Stimulated activated CD8-positive, alpha-beta memory T cell treated with anti-CD3 and anti-CD28 coated beads, Interleukin-15, amount 100 ng/mL, for 24 hours (primary cell): Measurements from ENCODE around the gene ETFB.

ENCODE experiments used
- DNase-seq: peaks from one replicate; pipeline ENCODE4 v3.0.0-alpha.2; 2020; ENCODE audit warnings: low read depth

ETFB gene

DNA sequence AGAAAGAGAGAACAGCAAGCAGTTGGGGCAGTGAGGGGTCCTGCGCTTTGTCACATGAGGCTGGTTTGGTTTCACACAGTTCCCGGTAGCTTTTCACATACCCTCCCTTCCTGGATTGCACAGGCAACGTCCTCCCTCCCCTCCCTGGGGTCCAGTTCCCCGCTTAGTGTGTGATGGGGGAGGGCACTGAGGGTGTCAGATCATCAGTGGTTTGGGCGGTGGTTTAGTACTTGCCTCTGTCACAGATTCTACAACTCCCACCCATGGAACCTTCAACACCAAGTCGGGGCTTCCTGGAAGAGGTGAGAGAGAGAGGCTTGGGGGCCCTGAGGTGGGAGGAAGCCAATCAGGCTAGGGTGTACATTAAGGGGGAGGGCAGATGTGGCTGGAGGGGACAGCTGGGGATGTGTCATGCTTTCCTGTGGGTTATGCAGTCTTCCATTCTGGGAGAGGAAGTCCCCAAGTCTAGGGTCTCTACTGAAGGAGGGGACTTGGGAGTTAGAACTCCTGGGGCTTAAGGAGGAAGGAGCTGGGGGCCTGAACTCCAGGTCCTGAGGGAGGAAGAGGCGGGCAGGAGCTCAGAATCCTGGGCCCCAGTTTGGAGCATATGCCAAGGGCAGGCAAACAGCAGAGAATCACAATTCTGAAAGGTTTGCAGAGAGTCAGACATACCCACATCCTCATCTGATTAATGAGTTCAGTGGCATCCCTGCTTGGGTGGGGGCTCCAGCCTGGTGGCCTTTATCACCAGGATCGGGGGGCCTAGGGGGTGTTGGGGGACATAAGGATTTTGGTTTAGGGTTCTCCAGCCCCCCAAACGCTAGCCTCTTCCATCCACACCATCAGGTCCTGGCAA, 6.7 kb upstream of the ETFB start, which contains the start of gene NKG7:
Gene NKG7, minus strand, starts transcription at position 6 of the 856 bp plus-strand sequence. CDS start 119 bp downstream, outside the sequence.
- DNase-seq: no peak

DNA sequence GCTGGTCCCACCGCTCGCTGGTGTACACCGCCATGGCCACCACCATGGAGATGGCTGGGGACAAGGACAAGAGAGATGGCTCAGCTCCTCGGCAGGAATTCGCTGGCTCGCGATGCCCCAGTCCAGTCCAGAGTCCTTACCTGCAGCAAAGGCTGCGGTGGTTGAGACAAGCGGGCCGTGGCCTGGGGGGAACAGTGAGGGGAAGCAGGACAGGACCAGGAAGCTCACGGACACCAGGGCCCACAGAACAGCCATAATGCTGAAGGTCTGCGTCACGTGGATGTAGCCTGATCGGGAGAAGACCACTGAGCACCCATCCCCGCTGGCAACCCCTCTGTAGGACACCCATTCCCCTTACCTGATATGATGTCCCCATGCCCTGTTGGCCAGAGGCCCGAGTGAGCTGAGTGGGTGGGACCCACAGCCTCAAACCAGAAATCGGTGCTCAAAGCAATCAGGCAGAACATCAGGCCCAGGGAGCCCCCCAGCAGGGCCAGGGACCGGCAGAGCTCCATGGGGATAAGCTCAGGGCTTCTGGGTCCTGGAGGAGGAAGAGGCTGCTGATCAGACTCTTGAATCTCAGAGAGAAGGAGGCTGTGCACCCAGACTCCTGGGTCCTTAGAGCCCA, 5.9 kb upstream of the ETFB start:
- no peak for DNase-seq

DNA sequence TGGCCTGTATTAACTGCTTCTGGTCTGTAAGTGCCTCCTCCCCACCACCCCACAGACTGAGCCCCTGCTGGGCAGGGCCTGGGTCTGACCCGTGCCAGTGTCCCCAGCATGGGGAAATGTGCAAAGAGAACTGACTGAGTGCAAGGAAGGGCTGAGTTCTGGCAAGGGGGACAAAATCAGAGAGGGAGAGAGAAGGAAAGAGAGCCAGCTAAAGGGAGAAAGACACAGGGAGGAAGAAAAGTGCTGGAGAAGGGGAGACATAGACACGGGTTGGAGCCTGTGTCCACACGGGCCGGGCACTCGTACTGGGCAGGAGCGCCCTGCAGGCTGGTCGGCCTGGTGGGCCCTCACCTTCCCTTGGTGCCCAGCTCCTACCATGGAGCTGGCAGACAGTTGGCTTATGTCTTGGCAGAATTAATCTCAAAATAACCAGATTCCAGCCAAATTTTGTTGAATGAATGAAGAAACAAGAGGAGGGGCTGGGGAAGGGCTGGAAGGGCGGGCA, 5.0 kb upstream of the ETFB start:
- DNase-seq: no peak

DNA sequence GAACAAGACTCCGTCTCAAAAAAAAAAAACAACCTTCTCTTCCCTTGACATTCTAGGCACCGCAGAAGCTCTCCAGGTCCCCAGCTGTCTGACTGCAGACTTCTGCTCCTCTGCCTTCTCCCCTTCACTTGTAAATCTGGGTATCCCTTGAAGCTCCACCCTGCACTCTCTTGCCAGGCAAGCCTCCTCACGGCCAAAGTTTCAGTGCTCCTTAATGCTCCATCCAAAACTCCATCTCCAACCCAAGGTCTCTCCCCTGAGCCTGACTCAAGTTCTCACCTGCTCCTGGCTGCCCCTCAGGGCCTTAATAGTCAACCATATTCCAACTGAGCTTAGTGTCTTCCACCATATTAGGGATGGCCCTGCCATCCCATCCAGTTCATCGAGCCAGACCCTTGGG, 4.0 kb upstream of the ETFB start:
- no peak for DNase-seq

DNA sequence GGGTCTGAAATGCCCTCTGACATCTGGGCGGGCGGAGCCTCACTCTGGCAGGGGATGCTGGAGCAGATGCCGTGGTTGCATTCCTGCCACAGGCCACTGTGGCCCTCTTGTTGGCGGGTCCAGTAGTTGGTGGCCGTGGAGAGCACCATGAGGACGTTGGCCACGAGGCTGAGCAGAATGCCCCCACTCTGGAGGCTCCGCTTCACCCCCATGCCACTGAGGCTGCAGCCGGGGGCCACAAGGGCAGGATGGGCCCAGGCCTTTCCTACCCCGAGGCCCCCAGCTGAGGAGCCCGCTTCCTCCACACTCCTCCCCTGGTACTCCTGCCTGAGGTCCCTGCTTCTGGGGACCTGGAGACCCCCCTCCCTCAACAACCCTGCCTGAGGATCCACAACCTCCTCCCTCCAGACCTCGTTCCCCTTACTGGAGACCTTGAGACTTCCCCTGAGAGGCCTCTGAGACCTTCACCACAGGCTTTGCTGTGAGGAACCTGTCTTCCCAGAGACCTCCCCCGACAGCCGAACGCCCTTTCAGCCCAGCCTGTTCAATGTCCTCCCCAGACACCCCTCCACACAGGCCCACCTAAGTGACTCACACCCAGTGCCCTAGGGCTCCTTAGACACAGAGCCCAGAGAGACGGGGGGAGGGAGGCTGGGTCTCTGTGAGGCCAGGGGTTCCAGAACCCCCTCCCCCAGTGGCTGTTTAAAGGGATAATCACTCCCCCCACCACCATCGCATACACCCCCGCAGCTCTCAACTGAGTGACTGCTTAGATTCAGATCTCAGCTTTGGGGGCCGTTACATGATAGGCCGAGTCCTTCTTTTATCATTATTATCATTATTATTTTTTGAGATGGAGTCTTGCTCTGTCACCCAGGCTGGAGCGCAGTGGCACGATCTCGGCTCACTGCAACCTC, 2.4 kb upstream of the ETFB start, which contains the start of gene CLDND2:
Gene CLDND2, minus strand, starts transcription at position 638 of the 917 bp plus-strand sequence. Its CDS starts 426 bp downstream, at position 212.
- no peak for DNase-seq

DNA sequence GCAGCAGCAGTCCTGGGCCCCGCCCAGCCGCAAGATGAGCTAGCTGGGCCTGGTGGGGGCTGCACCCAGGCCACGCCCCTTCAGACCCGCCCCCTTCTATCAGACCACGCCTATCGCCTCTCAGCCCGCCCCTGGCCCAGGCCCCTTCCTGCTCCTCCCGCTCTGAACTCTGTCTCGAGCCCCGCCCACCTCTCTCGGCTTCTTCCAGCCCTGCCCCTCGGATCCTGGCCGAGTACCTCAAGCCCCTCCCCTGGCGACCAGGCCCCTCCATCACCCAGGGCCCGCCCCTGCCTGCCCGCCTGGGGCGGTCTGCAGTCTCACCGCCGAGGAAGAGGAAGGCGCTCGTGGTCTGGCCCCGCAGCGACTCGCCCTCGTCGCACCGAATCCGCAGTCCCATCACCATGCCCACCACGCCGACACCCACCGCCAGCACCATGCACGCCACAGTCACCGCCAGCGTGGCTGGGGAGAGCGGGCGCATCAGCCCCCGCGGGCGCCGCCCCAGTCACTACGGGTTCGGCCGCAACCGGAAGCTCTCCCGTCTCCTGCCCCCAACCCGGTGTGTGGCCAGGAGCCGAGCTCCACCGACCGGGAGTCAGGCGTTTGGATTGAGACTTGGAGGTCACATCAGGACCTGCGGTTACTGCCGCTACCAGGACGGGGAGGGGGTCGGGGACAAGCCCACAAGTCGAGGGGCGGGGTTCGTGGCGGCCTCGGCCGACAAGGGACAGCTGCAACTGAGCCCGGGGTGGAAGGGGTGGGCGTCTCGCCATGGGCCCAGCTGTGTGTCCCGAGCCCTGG, 1.6 kb upstream of the ETFB start:
- peak; percentile 97 for DNase-seq

DNA sequence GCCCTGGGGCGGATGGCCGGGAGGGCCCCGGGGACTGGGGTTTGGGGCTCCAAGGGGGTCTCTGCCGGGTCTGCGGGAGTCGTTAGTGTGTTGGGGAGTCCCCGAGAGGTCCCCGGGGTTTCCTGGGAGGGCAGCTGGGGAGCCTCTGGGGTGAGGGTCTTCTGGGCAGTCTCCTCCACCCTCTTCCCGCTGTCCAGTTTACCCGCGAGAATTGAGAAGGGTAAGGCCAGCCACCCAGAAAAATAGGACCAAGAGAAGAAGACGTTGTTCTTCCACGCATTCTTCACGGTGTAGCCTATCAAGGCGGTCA, 1.0 kb upstream of the ETFB start:
- DNase-seq: no peak

DNA sequence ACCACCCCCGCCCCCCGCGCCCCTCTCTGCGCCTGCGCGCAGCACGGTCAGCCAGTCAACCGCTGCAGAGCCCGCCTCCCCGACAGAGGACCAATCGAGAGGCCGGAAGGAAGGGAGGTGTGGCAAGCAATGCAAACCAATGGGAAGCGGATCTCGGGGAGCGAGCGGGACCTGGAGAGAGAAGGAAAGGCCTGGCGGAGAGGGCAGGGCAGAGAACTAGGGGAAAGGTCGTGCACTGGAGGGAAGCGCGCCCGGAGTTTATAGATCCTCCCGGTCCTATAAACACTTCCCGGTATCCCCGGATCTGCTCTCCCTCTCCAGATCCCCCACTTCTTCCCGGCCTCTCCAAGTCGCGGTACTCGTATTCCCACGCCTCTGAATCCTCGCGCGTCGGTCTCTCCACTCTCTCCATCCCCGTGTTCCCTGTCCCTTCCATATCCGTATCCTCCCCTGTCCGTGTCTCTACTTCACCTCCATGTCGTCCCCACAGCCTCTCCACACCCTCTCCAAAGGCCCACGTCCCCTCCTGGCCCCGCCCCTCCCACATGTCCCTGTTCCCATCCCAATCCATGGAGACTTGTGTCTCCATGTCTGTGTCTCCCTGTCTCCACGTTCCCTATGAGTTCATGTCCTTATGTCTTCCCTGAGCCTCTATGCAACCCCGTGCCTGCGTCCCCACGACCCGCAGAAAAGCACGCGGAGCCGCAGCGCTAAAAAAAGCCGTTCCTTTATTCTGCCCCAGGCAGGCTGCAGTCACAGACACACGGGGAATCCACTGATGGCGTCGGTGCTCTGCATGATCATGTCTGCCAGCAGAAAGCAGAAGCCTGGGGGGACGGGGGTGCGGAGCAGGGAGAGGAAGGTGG, 434 bp upstream of the ETFB start:
- DNase-seq: peak; percentile 76

DNA sequence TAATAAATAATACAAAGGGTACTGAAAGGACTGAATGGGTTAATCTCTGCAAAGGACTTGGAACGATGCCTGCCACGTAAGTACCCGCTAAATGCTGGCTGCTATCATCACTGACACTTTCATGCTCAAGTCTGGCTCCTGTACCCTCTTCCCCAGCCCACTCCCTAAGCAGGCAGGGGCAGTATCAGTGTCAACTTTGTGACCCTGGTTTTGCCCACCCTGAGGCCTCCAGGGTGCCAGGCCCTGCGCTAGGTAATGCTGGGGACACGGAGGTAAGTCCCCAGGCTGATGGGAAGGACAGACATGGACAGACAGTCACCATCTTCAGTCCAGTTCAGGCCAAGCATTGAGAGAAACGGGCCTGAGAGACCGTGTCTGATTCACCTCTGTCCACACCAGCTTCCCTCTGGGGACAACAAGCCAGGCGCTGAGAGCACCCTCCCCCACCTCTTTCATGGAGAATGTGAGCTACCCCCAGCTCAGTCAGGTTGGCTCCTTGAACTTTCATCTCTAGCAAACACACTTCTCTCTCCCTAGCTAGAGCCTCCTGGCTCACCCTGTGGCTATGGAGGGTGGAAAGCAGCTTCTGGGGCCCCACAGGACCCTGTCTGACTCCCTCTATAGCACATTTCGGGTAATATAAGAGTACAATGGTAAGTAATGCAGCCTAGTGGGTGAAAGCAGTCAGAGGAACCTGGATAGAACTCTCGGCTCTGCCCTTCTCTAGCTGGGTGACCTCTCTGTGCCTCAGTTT, 800 bp downstream of the ETFB start:
- DNase-seq: no peak

DNA sequence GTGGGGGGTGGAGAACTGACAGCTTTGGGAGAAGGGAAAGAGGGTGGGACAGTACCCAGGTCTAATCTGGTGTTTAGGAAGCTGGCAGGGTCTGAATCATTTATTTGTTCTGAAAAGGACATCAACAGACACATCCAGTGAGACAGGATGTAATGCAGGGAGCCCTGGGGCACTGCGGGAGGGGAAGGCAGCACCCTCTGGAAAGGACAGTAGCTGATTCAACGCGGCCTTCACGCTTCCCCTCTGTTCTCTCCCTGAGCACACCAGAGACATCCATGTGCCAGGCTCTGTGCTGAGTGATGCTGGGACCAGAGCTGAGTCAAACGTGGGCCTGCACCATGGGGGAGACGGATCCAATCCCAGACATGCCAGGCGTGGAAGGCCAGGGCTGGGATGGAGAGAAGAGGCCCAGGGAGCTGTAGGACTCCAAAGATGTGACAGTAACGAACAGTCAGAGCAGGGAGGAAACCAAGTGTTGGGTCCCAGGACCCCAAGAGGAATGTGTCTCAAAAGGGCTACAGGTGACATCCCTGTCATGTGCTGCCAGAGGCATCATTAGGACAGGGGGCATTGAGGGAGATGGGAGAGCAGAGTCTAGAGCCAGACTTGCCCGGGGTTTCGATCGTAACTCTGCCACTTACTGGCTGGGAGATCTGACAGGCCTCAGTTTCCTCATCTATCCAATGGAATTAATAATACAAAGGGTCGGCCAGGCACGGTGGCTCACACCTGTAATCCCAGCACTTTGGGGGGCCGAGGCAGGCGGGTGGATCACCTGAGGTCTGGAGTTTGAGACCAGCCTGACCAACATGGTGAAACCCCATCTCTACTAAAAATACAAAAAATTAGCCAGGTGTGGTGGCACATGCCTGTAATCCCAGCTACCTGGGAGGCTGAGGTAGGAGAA, 1.7 kb downstream of the ETFB start:
- DNase-seq: no peak

DNA sequence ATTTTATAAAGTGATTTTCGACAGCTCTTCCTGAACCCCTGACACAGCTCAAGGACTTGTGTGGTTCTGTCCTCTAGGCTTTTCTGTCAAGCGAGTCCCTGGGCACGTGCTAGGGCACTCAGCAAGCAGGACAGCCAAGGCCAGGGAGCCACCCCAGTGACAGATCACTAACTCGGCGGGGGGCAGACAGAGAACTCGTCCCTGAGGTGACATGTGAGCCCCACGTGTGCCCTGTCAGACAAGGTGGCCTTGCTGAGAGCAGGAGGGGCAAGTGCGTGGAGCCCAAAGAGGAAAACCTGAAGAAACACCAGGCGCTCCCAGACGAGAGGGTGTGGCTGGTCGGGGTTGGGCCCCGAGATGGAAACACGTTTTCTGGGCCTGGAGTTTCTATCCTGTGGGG, 4.9 kb downstream of the ETFB start:
- no peak for DNase-seq

DNA sequence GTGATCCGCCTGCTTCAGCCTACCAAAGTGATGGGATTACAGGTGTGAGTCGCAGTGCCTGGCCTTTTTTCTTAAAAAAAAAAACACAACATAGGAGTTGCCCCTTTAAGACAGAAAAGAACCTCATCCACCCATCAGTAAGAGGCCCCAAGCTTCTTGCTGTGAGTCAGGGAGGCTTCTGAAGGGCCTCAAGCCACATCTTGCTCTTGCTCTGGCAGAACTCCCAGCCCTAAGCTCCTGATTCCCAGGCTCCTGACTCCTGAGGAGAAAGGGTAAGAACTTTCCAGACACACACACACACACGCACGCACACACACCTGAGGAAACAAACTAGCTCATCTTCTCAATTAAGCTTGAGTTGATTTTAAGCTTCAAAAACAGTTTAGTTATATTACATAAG, 6.9 kb downstream of the ETFB start:
- DNase-seq: no peak

DNA sequence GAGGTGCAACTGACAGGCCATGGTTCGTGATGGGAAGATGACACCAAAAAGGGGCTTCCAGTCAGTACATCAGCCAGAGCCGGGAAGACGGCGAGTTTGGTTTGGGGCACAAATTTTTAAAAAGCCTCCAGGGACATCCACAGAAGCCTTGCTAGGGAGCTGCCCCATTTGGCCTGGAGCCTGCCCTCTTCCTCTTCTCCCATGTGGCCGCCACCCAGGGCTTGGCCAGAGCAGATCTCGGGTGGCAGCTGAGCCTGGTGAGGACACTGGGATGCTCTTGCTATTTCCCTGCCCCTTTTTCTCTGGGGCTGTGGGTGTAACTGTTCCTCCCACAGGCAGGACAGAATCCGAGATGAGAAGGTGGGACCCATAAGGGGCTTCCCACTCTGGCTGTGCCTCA, 8.2 kb downstream of the ETFB start:
- DNase-seq: no peak

DNA sequence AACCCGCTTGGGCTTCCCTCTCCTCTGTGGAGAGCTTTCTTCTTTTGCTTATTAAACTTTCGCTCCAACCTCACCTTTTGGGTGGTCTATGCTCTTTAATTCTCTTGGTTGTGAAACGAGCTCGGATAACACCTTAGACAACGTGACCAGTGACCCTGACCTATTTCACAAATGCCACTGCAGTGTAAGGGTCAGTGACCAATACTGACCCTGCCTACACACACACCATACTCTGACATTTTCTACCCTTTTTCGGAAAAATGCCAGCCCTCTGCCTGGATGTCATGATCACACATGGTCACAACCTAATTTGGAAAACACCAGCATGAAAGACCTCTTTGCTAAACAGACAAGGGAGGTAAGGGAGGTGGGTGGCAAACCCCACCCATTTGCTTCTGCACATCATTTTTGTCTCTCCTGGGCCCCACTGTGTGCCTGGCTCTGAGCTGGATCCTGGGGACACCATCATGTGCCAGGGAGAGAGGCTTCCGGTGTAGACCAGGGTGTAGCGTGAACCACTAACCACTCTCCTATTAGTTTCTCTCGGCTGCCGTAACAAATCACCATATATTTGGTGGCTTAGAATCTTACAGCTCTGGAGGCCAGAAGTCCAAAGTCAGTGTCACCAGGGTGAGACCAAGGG, 9.9 kb downstream of the ETFB start:
- no peak for DNase-seq

DNA sequence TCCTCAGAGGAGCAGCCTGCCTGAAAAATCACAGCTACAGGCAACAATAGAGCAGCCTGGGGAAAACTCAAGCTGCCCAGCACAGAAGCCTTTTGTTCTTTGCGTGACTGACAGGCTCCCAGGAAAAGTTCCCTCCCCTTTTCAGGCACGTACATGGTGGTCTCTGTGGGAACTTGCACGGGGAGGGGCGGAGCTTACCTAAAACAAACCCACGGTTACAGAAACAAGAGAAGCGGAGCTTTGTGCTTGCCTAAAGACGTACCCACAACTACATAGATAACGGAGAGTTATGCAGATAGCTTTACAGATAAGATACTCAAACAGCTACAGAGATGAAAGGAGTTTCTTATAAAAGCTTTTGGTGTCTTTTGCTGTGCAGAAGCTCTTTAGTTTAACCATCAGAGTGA, 11.4 kb downstream of the ETFB start:
- DNase-seq: no peak

DNA sequence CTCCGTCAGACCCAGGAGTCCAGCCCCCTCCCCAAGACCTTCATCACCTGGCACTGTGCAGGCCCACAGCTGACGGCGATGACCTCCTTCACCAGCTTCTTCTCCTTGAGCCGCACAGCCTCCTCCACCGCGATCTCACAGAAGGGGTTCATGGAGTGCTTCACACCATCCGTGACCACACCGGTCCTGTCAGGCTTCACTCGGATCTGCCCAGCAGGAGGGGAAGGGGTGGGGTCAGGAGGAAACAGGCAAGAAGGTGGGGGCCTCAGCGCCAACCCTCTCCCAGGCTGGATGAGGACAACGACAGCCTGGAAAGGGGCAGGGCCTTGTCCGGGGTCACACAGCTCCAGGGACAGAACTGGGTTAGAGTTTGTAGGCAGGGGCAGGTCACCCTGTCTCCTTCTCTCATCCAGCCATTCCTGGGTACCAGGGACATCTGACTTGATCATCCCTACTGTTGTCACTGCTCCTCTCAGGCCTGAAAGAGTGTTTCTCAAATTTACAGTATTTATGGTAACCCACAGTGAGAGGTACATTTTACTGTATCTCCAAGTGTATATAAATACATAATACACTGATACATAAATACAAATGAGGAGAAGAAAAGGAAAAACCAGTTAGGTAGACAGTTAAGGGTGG, 12.0 kb downstream of the ETFB start:
- no peak for DNase-seq

DNA sequence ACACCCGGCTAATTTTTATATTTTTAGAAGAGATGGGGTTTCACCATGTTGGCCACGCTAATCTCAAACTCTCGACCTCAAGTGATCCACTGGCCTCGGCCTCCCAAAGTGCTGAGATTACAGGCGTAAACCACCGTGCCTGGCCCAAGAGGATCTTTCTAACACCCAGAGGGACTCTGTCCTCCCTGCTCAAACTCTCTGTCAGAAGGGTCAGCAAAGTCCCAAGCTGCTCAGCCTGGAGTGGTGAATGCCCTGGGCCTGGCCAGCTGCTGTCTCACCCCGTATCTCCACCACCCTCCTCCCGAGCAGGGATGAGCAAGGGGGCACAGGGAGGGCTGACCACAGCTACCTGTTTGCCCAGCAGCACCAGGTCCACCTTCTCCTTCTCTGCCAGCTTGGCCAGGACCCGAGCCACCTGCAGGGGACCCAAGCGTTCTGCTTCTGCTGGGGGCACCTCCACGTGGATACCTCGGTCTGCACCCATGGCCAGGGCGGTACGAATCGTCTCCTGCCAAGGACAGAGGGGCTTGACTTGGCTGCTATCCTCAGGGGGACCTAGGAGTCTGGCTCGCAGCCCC, 13.3 kb downstream of the ETFB start:
- no peak for DNase-seq
